ENCODE measurements around the gene TREML1. TPM values are rescaled to one million over a fixed set of nuclear protein-coding genes. Genes with fewer than 3 reads are reported as not detected.

TREML1 gene
- total and polyA plus RNA-seq, 2 experiments from 2014 or later = not detected

GRCh38 chr6:41155132-41155805 is 1.1 kb upstream of the TREML1 start:
- Mint-ChIP-seq H3K36me3 (ENCODE audit: low read depth) (no peaks in the 10 kb centered on the region; the same call in 2 of the 3 replicates), H3K27me3 (ENCODE audit: insufficient read depth, low read depth, poor library complexity) (peaks cover 11% of the 10 kb centered on the region), H3K27ac (no peak overlapping the region), H3K9me3 (no peaks in the 10 kb centered on the region; the same call in 2 of the 3 replicates), H3K4me3 (no peak overlapping the region), H3K4me1 (peaks cover 8% of the 10 kb centered on the region)
- H3K79me2 ChIP-seq (replicated peaks; ENCODE audit: insufficient read depth) = no peaks in the 10 kb centered on the region
- TF ChIP-seq EZH2phosphoT487 (IDR thresholded peaks at IDR 0.05; ENCODE audit: unreplicated experiment) = no peak
- TF ChIP-seq CTCF (conservative IDR thresholded peaks at IDR 0.05; ENCODE audit: low read depth in 2 of 2) = no peak
- TF ChIP-seq ZNF331 (CRISPR knock-in tag; IDR thresholded peaks at IDR 0.05; ENCODE audit: low read depth) = no peak
- no peak overlapping the region for H3K4me3 ChIP-seq
- H3K27ac ChIP-seq (ENCODE audit: low read depth) = no peak overlapping the region
- H2AFZ ChIP-seq = no peak overlapping the region
- no peaks in the 10 kb centered on the region for H3F3A ChIP-seq (replicated peaks; ENCODE audit: low read depth)
- H3K9me2 ChIP-seq (ENCODE audit: insufficient read depth) = peaks cover 8% of the 10 kb centered on the region; the same call in 1 of the 2 replicates
- H3K4me2 ChIP-seq = no peak overlapping the region
- ATAC-seq = no peak
- H3K27me3 ChIP-seq (ENCODE audit: insufficient read depth) = no peaks in the 10 kb centered on the region
- no peak for DNase-seq (ENCODE audit: low spot score)
- H3K4me1 ChIP-seq (ENCODE audit: insufficient read depth) = peaks cover 9% of the 10 kb centered on the region
- no peaks in the 10 kb centered on the region for H3K36me3 ChIP-seq (ENCODE audit: insufficient read depth)
- H4K20me1 ChIP-seq (replicated peaks; ENCODE audit: insufficient read depth) = no peaks in the 10 kb centered on the region

GRCh38 chr6:41153451-41153850 is 696 bp downstream of the TREML1 start:
- Histone ChIP-seq H3K4me3 (no peak overlapping the region), H3F3A (replicated peaks; ENCODE audit: low read depth) (no peaks in the 10 kb centered on the region), H3K4me1 (ENCODE audit: insufficient read depth) (peaks cover 9% of the 10 kb centered on the region), H3K27me3 (ENCODE audit: insufficient read depth) (no peaks in the 10 kb centered on the region), H3K4me2 (no peak overlapping the region), H3K27ac (ENCODE audit: low read depth) (no peak overlapping the region), H3K79me2 (replicated peaks; ENCODE audit: insufficient read depth) (no peaks in the 10 kb centered on the region), H3K9me2 (ENCODE audit: insufficient read depth) (0 out of 2 replicates have a peak, but pooled peaks cover 3% of the 10 kb centered on the region), H3K36me3 (ENCODE audit: insufficient read depth) (no peaks in the 10 kb centered on the region), H4K20me1 (replicated peaks; ENCODE audit: insufficient read depth) (no peaks in the 10 kb centered on the region), H2AFZ (no peak overlapping the region)
- peak; percentile 42; the same call in 2 of the 3 replicates for ATAC-seq
- Mint-ChIP-seq H3K27ac (no peak overlapping the region), H3K4me3 (no peak overlapping the region), H3K4me1 (peaks cover 8% of the 10 kb centered on the region), H3K36me3 (ENCODE audit: low read depth) (no peaks in the 10 kb centered on the region; the same call in 2 of the 3 replicates), H3K9me3 (no peaks in the 10 kb centered on the region; the same call in 2 of the 3 replicates), H3K27me3 (ENCODE audit: insufficient read depth, low read depth, poor library complexity) (peaks cover 10% of the 10 kb centered on the region)
- TF ChIP-seq EZH2phosphoT487 (IDR thresholded peaks at IDR 0.05; ENCODE audit: unreplicated experiment) (no peak), STAT1 (IDR thresholded peaks at IDR 0.05; ENCODE audit: unreplicated experiment) (no peak), CTCF (conservative IDR thresholded peaks at IDR 0.05; ENCODE audit: low read depth in 2 of 2) (no peak), EZH2 (IDR thresholded peaks at IDR 0.05; ENCODE audit: low read depth, unreplicated experiment) (no peak)
- DNase-seq (ENCODE audit: low spot score) = peak; percentile 13

All from GM23338 (cell line).